HG03442 (cell line): ENCODE data around the gene PTPN3.

Experiments
- ATAC-seq: cut with Tn5 transposase; IDR thresholded peaks from one replicate; pipeline ENCODE4 v1.9.1; 2021; ENCODE audit warnings: mild to moderate bottlenecking, moderate library complexity; ENCODE audit not compliant: unreplicated experiment

The PTPN3 gene

GRCh38 chr9:109507421-109507838 is 9.3 kb upstream of the PTPN3 start:
- ATAC-seq = no peak

GRCh38 chr9:109506097-109506712 is 8.1 kb upstream of the PTPN3 start:
- no peak for ATAC-seq

GRCh38 chr9:109504689-109505088 is 6.6 kb upstream of the PTPN3 start:
- no peak for ATAC-seq

GRCh38 chr9:109500421-109500974 is 2.4 kb upstream of the PTPN3 start:
- ATAC-seq = no peak

- ATAC-seq = no peak
These were observed 1.7 kb upstream of the PTPN3 start for GRCh38 chr9:109499631-109500410.

GRCh38 chr9:109499093-109499630 is 1.1 kb upstream of the PTPN3 start:
- no peak for ATAC-seq

- no peak for ATAC-seq
These were observed 617 bp downstream of the PTPN3 start for GRCh38 chr9:109497226-109498153.

- no peak for ATAC-seq
These were observed 1.3 kb downstream of the PTPN3 start for GRCh38 chr9:109496841-109497225.

- no peak for ATAC-seq
These were observed 1.9 kb downstream of the PTPN3 start for GRCh38 chr9:109496218-109496617.

GRCh38 chr9:109493648-109494047 is 4.5 kb downstream of the PTPN3 start:
- ATAC-seq = no peak

- no peak for ATAC-seq
These were observed 6.5 kb downstream of the PTPN3 start for GRCh38 chr9:109491590-109491989.

- ATAC-seq = no peak
These were observed 9.2 kb downstream of the PTPN3 start for GRCh38 chr9:109488791-109489492.

GRCh38 chr9:109488351-109488750 is 9.8 kb downstream of the PTPN3 start:
- ATAC-seq = no peak

- peak; percentile 69 for ATAC-seq
These were observed 10.9 kb downstream of the PTPN3 start for GRCh38 chr9:109487247-109487646.

GRCh38 chr9:109483744-109484429 is 14.2 kb downstream of the PTPN3 start:
- ATAC-seq = no peak

- ATAC-seq = no peak
These were observed 15.7 kb downstream of the PTPN3 start for GRCh38 chr9:109482391-109482916.

GRCh38 chr9:109481856-109482255 is 16.3 kb downstream of the PTPN3 start:
- no peak for ATAC-seq

GRCh38 chr9:109479822-109480221 is 18.3 kb downstream of the PTPN3 start:
- ATAC-seq = no peak

- no peak for ATAC-seq
These were observed 19.3 kb downstream of the PTPN3 start for GRCh38 chr9:109478665-109479380.
